Thoracic aorta (tissue), 2 donors: ENCODE results near the gene GBA2. TPM values are rescaled to one million over a fixed set of nuclear protein-coding genes. Genes with fewer than 3 reads are reported as not detected.

Experiments
- ATAC-seq: fragments of 150-250 bp; one replicate; pipeline ENCODE4 v1.8.0; 2017; ENCODE audit warnings: low read depth; ENCODE audit not compliant: insufficient number of reproducible peaks, low FRiP score
- DNase-seq: peaks from one replicate; pipeline ENCODE4 v3.0.0-alpha.2; 2020; ENCODE audit warnings: low spot score
- H3K27ac ChIP-seq, 2 donors: fragments of 200-600 bp; sonication (generic); 1 replicate in 1 of 2; 2 replicates in 1 of 2; pipeline ENCODE4 v1.5.1; 2016; ENCODE audit warnings: mild to moderate bottlenecking in 2 of 2, moderate library complexity in 2 of 2
- H3K27me3 ChIP-seq: fragments of 200-600 bp; sonication (generic); replicated peaks from 2 replicates; pipeline ENCODE4 v1.6.0; 2016; ENCODE audit warnings: mild to moderate bottlenecking; ENCODE audit not compliant: insufficient read depth
- H3K36me3 ChIP-seq: fragments of 200-600 bp; sonication (generic); one replicate; pipeline ENCODE4 v1.5.1; 2016
- H3K4me1 ChIP-seq, 2 donors: fragments of 200-600 bp; sonication (generic); 1 replicate in 1 of 2; 2 replicates in 1 of 2; pipeline versions ENCODE4 v1.5.1 to v1.6.0; 2016; ENCODE audit warnings: low read depth in 2 of 2, mild to moderate bottlenecking in 1 of 2; ENCODE audit not compliant: control insufficient read depth in 1 of 2
- H3K4me3 ChIP-seq: fragments of 200-600 bp; sonication (generic); 2 replicates; pipeline ENCODE4 v1.5.1; 2016; ENCODE audit warnings: mild to moderate bottlenecking
- H3K9me3 ChIP-seq: fragments of 200-600 bp; sonication (generic); 2 replicates; pipeline ENCODE4 v1.5.1; 2016
- CTCF ChIP-seq: fragments of 200-600 bp; sonication (generic); IDR thresholded peaks from one replicate; pipeline ENCODE4 v1.5.1; 2019; ENCODE audit warnings: antibody characterized with exemption
- total RNA-seq, 2 donors: library from RNA; depleted of rRNA; stranded (reverse); fragments of >200 nt; gene quantifications; one replicate each; pipeline versions ENCODE4 v1.1.0 to v1.2.3, GENCODE V29; 2016

GBA2 gene
- total RNA-seq, 2 donors from 2014 or later: 75.8 to 115 TPM

GRCh38 chr9:35748242-35748857 is 678 bp downstream of the GBA2 start:
- DNase-seq (no peak), ATAC-seq (peak; percentile 3)
- peak overlapping the region; percentile 76 to 93 for H3K27ac ChIP-seq
- H3K4me3 ChIP-seq: peak overlapping the region; percentile 98
- TF ChIP-seq CTCF: no peak
- H3K4me1 ChIP-seq: peaks cover 23 to 54% of the 10 kb centered on the region in 2 donors
- H3K36me3 ChIP-seq: peaks cover 43% of the 10 kb centered on the region
- H3K9me3 ChIP-seq: no peaks in the 10 kb centered on the region
- no peaks in the 10 kb centered on the region for H3K27me3 ChIP-seq

DNA sequence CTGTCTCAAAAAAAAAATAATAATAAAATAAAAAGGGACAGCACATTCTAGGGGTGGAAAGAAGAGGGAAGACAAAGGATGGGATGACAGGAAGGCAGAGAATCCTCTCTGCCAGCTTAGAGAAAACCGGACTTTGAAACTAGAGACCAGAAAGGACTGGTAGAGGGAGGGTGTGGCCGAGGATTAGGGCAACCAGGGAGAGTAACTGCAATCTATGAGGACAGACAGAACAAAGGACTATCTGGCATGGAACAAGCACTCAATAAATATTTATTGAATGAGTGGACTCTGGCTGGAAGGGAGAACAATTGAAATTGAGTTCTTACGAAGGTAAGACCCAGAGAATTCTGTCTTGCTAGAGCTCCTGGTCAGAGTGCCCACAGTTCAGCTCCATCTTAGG is 2.4 kb downstream of the GBA2 start:
- peak overlapping the region in 1 of 2 donors; percentile 17 for H3K27ac ChIP-seq
- H3K9me3 ChIP-seq: no peaks in the 10 kb centered on the region
- DNase-seq (no peak), ATAC-seq (no peak)
- peaks cover 23 to 54% of the 10 kb centered on the region in 2 donors for H3K4me1 ChIP-seq
- peaks cover 41% of the 10 kb centered on the region for H3K36me3 ChIP-seq
- no peak for TF ChIP-seq CTCF
- peak overlapping the region; percentile 98 for H3K4me3 ChIP-seq
- no peaks in the 10 kb centered on the region for H3K27me3 ChIP-seq

DNA sequence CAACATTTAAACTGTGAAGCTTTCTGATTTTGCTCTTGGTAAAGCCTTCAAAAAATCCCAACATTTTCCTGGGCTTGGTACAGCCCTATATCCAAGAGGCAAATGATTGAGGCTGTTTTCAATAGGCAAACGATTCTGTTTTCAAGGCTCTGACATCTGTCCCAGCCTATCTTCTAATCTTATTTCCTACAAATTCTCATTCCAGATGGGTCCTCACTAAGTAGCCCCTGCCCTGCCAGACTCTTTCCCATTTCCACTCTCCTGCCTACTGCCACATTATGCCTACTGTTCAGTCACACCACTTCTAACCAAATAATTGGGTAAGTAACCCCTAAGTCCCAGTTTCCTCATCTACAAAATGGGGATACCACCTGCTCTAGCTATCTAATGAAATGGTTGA is 3.5 kb downstream of the GBA2 start:
- peaks cover 23 to 51% of the 10 kb centered on the region in 2 donors for H3K4me1 ChIP-seq
- ATAC-seq (no peak), DNase-seq (no peak)
- no peaks in the 10 kb centered on the region for H3K27me3 ChIP-seq
- peaks cover 40% of the 10 kb centered on the region for H3K36me3 ChIP-seq
- no peak for TF ChIP-seq CTCF
- peak overlapping the region; percentile 98 for H3K4me3 ChIP-seq
- no peaks in the 10 kb centered on the region for H3K9me3 ChIP-seq
- no peak overlapping the region for H3K27ac ChIP-seq

DNA sequence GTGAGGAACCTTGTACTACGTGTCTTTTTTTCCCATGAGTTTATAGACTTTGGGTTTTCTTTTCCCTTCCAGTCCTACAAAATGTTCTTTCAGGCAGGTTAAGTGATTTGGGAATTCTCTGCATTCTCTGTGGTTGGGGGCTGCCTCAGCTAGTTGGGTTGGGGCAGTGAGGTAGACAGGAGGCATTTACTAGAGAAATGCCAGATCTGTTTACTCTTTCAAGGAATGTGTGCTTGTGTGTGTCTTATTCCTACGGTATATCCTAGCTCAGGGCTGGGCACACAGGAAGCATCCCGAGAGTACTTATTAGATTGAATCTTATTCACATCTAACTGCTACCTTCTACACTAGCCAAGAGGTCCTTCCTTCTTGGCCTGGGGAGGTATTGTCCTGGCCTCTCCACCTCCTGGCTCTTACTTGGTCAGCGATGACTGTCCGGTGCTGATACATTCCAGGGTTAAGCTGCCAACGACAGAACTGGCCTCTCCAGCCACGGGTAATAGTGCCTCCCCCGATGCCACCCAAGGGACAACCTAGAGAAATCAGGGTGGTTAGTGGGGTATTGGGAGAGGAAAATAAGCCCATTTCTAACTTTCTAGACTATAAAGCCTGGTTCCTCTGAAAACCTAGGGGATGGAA is 5.0 kb downstream of the GBA2 start:
- TF ChIP-seq CTCF: no peak
- Histone ChIP-seq H3K4me3 (no peak overlapping the region), H3K9me3 (no peaks in the 10 kb centered on the region), H3K36me3 (peaks cover 53% of the 10 kb centered on the region), H3K27me3 (no peaks in the 10 kb centered on the region), H3K4me1 (peaks cover 23 to 41% of the 10 kb centered on the region in 2 donors), H3K27ac (peak overlapping the region in 1 of 2 donors; percentile 30)
- no peak for DNase-seq
- no peak for ATAC-seq

GRCh38 chr9:35743452-35743851 is 5.6 kb downstream of the GBA2 start:
- Histone ChIP-seq H3K4me1 (peaks cover 23 to 41% of the 10 kb centered on the region in 2 donors), H3K9me3 (no peaks in the 10 kb centered on the region), H3K27ac (peak overlapping the region in 1 of 2 donors; percentile 30), H3K36me3 (peaks cover 59% of the 10 kb centered on the region), H3K4me3 (no peak overlapping the region), H3K27me3 (no peaks in the 10 kb centered on the region)
- ATAC-seq: no peak
- no peak for DNase-seq
- no peak for TF ChIP-seq CTCF
